Measurements from ENCODE around the gene IFI27L1. TPM values are rescaled to one million over a fixed set of nuclear protein-coding genes. Genes with fewer than 3 reads are reported as not detected.
A peak's percentile ranks its signal among the peaks of the same experiment; 100 is the strongest.

IFI27L1 gene
- total RNA-seq, 1 donor from 2014 or later: 19.6 TPM

DNA sequence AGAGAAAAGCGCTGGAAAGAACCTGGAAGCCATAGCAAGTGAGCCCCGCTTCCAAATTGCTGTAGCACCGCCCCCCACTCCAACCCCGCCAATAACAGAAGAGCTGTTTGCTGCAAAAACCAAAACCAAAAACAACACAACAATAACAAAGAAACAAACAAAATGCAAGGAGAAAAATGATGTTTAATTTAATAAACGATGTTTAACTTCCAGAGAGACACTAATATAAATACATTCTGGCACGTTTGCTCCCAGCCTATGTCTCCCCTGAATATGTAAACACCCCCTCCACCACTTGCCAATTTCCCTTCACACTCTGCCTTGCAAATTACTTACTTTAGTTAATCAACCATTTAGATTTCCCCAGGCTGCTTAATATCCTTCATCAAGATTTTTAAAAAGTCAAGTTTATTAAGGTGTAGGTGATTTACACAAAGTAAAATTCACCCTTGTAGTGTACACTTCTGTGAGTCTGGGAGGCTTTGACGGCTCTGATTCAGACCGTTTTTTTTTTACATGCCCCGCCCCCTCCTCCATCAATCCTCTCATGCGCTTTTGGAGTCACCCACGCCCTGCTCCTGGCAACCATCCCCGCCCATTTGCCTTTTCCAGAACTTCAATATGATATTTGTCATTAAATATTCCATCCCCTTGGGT, 48.8 kb downstream of the IFI27L1 start:
- DNase-seq (ENCODE audit: low spot score): peak; percentile 79

- no peak for DNase-seq (ENCODE audit: low spot score)
Observed at GRCh38 chr14:94132285-94132887, 51.3 kb downstream of the IFI27L1 start.

- DNase-seq (ENCODE audit: low spot score): no peak
Observed at GRCh38 chr14:94135476-94135875, 54.4 kb downstream of the IFI27L1 start.

DNA sequence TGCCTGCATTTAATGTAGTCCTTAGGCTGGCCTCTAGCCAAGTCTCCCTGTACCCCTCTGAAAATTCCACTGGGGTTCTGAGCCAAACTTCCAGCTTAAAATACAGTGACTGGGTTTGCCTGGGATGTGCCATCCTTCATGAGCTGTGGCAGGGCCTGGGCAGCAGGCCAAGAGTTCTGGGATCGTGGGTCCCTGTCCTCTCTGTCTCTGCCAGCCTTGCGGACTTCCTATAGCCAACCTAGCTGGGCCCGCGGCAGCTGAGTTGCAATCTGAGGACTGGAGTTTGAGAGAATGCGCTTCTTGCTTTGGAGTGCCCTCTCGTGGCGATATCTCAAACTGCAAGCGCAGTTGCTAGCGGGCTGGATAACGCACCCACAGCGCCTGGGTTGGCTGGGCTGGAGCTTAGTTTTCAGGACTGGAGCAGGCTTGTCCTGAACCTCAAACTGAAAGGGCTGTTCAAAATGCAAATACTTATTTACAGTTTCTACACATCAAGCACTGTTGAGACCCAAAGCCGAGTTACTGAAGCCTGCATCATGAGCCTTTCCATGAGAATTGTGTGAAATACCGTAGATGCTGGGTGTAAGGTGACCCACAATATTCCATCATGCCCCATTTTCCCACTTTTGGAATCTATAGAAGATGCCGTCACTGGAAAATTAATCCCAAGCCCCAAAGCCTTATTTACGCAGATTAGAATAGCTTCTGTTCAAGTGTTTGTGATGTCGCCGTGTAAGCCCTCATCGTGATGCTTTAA, 55.6 kb downstream of the IFI27L1 start:
- no peak for DNase-seq (ENCODE audit: low spot score)

- no peak for DNase-seq (ENCODE audit: low spot score)
Observed at GRCh38 chr14:94138251-94138650, 57.1 kb downstream of the IFI27L1 start.

GRCh38 chr14:94139006-94139405, 57.9 kb downstream of the IFI27L1 start:
- DNase-seq (ENCODE audit: low spot score): no peak

- no peak for DNase-seq (ENCODE audit: low spot score)
Observed at GRCh38 chr14:94139421-94139820, 58.3 kb downstream of the IFI27L1 start.

GRCh38 chr14:94142247-94142646, 61.1 kb downstream of the IFI27L1 start:
- no peak for DNase-seq (ENCODE audit: low spot score)

- DNase-seq (ENCODE audit: low spot score): no peak
Observed at GRCh38 chr14:94142836-94143235, 61.7 kb downstream of the IFI27L1 start.

GRCh38 chr14:94143239-94143638, 62.1 kb downstream of the IFI27L1 start:
- DNase-seq (ENCODE audit: low spot score): no peak

GRCh38 chr14:94143711-94144110, 62.6 kb downstream of the IFI27L1 start:
- DNase-seq (ENCODE audit: low spot score): no peak

GRCh38 chr14:94144765-94145164, 63.7 kb downstream of the IFI27L1 start:
- DNase-seq (ENCODE audit: low spot score): no peak

- DNase-seq (ENCODE audit: low spot score): no peak
Observed at GRCh38 chr14:94145902-94146527, 64.9 kb downstream of the IFI27L1 start.

Other genes with a start within 250 kb of the IFI27L1 start
- gene FAM181A, start 154.0 kb upstream of the IFI27L1 start, total RNA-seq: not detected
- 1.2 TPM for gene ASB2, start 104.7 kb upstream of the IFI27L1 start, total RNA-seq
- gene CCDC197, start 84.0 kb upstream of the IFI27L1 start, total RNA-seq: not detected
- gene OTUB2, start 55.0 kb upstream of the IFI27L1 start, total RNA-seq: 1.2 TPM
- 198 TPM for gene DDX24, start 108 bp upstream of the IFI27L1 start, total RNA-seq
- gene IFI27, start 29.4 kb downstream of the IFI27L1 start, total RNA-seq: 495 TPM
- gene IFI27L2, start 48.3 kb downstream of the IFI27L1 start, total RNA-seq: 42.6 TPM
- 0.13 TPM for gene PPP4R4, start 93.0 kb downstream of the IFI27L1 start, total RNA-seq
- not detected for gene SERPINA10, start 212.0 kb downstream of the IFI27L1 start, total RNA-seq
- not detected for gene SERPINA6, start 242.0 kb downstream of the IFI27L1 start, total RNA-seq

Measured in mesenteric fat pad (tissue), 1 donor.